GM19328 (cell line): ENCODE results near the gene NRBF2.
A peak's percentile ranks its signal among the peaks of the same experiment; 100 is the strongest.
"Not testable (repeated sequence)": the region's sequence is repeated elsewhere in the genome, so short reads cannot be mapped to it uniquely, and the experiment has no call there.

Source experiments
- ATAC-seq: cut with Tn5 transposase; IDR thresholded peaks from one replicate; pipeline ENCODE4 v1.9.1; 2021; ENCODE audit warnings: mild to moderate bottlenecking, moderate library complexity; ENCODE audit not compliant: unreplicated experiment

NRBF2 gene

DNA sequence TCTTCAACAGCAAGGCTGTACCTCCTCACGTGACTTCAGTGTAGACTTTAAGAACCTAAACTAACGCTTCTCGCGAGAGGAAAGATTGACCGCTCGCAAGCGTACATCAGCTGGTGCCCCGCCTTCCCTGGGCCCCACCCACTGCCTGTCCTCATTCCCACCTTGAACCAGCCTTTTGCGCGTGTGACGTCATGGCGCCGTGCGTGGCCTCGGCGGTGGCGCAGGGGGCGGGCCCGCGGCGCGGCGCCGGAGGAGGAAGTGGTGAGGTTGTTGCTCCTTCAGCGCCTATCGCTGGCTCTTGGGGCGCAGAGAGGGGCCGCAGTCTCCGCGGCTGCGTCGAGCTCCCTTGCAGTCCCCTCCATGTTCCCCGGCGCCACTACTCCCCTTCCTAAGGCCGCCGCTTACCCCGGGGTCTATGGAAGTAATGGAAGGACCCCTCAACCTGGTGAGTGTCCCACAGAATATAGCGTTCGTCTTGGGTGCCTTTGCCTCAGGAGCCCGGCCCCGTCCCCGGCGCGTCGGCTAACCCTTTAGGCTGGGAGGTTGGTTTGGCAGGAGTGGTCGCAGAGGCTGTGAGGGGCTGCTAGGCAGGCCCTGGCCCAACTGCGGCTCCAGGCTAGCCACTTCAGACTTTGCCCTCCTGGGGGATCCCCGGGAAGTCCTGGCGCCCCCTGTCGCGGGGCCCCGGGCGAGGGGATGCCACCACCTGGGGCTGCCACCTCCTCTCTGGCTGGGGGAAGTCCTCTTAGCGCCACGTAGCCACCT lies at the start of gene NRBF2:
NRBF2 (plus strand) TSS at position 273 of the 765 bp plus-strand sequence; CDS start at position 416, 143 bp downstream.
- ATAC-seq: peak; percentile 94

DNA sequence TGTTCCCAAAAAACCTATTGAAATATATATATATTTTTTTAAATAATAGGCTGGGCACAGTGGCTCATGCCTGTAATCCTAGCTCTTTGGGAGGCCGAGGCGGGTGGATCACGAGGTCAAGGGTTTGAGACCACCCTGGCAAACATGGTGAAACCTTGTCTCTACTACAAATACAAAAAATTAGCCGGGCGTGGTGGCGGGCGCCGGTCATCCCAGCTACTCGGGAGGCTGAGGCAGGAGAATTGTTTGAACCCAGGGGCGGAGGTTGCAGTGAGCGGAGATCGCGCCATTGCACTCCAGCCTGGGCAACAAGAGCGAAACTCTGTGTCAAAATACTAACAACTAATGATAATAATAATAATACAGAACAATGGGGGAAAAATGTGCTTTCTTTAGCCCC lies 49.7 kb upstream of the NRBF2 start:
- ATAC-seq: not testable (repeated sequence)

DNA sequence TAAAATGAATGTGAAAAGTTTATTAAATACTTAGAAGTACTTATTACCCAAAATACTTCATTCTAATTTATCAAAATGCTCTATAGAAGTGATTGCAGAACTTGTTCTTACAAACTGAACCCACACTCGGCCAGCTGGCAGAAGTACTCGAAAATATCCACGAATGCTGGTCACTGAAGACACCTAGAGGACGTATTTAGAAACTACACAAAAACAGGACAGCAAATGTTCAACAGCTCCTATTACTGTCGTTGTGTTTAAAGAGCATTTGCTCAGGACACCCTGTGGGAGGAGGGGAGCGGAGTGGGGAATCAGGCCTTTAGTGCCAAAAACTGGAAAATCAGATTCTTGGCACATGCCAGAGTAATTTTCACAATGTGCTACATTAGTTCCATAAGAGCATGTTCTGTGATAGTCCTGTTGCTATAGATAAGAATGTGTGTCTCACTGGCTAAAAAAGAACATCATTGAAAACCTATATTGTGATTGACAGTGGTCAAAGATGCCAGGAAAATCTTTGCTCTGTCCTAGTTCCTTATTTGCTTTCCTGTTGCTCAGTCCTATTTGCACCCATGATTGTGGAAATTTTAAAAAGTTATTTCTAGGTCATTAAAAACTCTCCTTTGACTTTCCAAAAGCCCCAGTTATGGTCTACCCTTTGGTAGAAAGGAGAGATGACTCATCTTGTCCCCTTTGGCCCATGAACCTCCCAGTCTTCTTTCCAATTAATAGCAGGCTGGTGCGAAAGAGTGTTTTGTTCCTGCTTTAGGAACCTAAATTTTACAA lies 49.0 kb upstream of the NRBF2 start:
- no peak for ATAC-seq

DNA sequence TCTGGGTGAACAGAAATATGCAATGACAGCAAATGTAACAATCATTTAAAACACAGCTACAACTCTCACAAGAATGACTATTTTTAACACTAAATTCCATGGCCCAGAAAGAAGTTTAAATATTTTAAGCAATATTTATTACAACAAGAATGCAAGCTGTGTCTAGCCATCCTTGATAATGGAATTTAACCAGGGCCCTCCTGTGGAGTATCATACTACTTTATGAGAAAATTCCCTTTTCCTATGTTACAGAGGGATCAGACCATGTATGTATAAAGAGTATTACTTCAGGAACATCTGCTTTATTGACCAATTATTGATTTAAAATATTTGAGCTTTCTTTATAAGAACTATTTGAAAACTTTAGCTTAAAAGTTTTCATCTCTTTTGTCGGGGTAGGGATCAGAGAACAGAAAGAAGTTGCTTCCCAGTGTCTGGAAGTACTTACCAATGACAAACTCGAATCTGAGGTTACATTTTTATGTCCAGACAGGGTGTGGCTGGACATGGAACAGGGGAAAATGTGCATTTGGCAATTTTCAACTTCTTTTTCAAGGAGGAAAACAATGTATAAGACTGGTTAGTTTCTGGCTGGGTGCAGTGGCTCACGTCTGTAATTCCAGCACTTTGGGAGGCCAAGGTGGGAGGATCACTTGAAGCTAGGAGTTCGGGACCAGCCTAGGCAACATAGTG lies 48.3 kb upstream of the NRBF2 start:
- no peak for ATAC-seq

DNA sequence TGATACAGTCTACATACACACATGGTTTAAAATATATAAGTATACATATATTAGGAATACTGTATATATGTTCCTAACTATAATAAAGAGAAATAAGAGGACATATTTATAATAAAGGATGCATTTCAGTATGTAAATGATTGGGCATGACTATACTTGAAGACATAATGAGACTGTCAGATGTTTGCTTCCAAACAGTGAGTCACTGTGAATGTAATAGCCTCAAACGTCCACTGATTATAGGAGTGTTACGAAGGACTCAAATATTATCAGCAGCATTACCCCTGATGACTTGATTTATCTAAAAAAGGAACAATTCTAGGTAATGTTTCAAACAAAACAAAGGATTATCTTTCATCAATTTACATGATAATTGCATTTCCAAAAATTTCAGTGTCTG lies 39.9 kb upstream of the NRBF2 start:
- no peak for ATAC-seq

GRCh38 chr10:63094405-63094804 lies 38.7 kb upstream of the NRBF2 start:
- no peak for ATAC-seq

- no peak for ATAC-seq
These were observed 38.2 kb upstream of the NRBF2 start for GRCh38 chr10:63094881-63095280.

GRCh38 chr10:63099734-63100133 lies 33.4 kb upstream of the NRBF2 start:
- no peak for ATAC-seq

DNA sequence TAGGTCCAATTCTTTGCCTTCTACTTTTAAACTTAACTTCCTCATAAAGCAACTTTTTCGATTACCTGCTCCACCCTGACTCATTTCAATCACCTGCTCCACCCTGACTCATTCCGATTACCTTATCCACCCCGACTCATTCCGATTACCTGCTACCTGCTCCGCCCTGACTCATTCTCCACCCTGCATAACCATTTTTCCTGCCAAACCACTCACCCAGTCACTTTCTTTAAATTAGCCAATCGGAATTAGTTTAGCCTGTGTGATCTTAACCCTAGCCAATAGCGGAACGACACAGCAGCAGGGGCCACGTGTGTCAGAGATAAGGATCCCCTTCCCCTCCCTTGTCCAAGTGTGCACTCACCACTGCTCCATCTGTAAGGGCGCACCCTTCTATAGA lies 32.0 kb upstream of the NRBF2 start:
- ATAC-seq: not testable (repeated sequence)

- not testable (repeated sequence) for ATAC-seq
These were observed 30.7 kb upstream of the NRBF2 start for GRCh38 chr10:63102279-63102883.

GRCh38 chr10:63103178-63103577 lies 29.9 kb upstream of the NRBF2 start:
- not testable (repeated sequence) for ATAC-seq

- no peak for ATAC-seq
These were observed 29.1 kb upstream of the NRBF2 start for GRCh38 chr10:63103971-63104409.

DNA sequence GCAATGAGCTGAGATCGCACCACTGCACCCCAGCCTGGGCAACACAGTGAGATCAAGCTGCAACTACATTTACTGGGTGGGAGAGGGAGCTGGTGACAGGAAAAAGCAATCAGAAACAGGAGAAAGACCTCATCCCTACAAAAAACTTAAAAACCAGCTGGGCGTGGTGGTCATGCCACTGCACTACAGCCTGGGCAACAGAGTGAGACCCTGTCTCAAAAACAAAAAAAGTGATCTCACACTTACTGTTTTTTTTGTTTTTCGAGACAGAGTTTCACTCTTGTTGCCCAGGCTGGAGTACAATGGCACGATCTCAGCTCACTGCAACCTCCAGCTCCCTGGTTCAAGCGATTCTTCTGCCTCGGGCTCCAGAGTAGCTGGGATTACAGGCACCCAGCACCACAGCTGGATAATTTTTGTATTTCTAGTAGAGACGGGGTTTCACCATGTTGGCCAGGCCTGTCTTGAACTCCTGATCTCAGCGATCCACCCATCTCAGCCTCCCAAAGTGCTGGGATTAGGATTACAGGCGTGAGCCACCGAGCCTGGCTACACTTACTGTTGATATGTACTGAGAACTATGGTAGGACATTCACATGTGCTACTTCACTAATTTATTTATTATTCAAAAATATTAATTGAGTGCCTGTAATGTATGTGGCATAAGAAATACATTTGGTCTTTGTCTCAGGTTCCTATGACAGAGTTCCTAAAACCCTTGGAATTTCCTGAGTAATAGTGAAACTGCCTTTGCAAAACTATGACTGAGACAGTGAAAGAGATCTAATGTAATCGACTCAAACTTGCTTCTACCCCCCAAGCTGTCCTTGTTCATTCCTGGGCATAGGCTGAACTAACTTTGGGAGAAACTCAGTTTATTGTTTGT lies 27.7 kb upstream of the NRBF2 start:
- no peak for ATAC-seq

- ATAC-seq: no peak
These were observed 26.9 kb upstream of the NRBF2 start for GRCh38 chr10:63106111-63106755.

- no peak for ATAC-seq
These were observed 25.1 kb upstream of the NRBF2 start for GRCh38 chr10:63107943-63108437.

DNA sequence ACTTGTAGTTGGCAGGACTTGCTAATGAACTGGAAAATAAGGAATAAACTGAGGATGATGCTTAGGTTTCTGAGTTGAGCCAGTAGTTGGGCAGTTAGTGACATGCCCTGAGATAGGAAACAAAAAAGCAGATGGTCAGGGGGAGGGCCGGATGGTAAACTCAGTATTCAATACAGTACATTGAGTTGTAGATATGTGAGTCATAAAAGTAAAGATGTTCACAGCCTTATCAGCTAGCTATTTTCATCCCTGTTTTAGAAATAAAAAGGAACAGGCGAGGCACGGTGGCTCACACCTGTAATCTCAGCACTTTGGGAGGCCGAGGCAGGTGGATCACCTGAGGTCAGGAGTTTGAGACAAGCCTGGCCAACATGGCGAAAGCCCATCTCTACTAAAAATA lies 22.2 kb upstream of the NRBF2 start:
- ATAC-seq: no peak

DNA sequence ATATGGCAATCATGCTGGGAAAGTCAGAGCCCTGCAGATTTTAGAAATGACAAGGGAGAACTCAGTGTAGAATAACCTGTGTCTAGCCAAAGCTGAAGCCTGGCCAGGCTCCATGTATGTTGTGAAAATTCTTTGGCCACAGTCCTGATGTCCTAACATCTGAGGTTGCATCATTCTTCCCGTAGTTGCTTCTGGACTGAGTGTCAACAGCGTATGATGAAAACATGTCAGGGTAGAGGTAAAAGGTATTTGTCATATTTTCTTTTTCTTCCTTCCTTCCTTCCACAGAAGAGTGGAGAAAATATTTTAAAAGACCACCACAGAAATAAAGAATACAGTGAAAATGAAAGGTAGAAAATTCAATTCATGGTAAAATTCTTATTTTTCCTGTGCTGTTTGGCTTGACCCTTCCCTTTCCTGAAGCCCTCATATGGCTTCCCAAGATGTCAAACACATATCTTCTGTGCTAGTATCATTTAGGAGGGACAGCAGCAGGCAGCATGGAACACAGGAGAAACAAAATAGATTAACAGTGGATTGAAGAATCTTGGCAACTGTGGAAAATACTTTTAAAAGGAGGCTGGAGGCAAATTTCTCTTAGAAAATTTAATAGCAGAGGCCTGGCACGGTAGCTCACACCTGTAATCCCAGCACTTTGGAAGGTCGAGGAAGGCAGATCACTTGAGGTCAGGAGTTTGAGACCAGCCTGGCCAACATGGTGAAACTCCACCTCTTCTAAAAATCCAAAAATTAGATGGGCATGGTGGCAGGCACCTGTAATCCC lies 18.9 kb upstream of the NRBF2 start:
- ATAC-seq: no peak

- ATAC-seq: no peak
These were observed 17.3 kb upstream of the NRBF2 start for GRCh38 chr10:63115732-63116383.
